ENCODE results near the gene FAT1. TPM values are rescaled to one million over a fixed set of nuclear protein-coding genes. Genes with fewer than 3 reads are reported as not detected.

FAT1 gene
- total RNA-seq, 2 donors from 2014 or later = 70.3 to 89.5 TPM

GRCh38 chr4:186684889-186685309 is 38.8 kb downstream of the FAT1 start:
- H3K9me3 ChIP-seq = no peaks in the 10 kb centered on the region
- no peaks in the 10 kb centered on the region for H3K36me3 ChIP-seq
- no peak overlapping the region for H3K4me3 ChIP-seq
- TF ChIP-seq, protein P1, sequence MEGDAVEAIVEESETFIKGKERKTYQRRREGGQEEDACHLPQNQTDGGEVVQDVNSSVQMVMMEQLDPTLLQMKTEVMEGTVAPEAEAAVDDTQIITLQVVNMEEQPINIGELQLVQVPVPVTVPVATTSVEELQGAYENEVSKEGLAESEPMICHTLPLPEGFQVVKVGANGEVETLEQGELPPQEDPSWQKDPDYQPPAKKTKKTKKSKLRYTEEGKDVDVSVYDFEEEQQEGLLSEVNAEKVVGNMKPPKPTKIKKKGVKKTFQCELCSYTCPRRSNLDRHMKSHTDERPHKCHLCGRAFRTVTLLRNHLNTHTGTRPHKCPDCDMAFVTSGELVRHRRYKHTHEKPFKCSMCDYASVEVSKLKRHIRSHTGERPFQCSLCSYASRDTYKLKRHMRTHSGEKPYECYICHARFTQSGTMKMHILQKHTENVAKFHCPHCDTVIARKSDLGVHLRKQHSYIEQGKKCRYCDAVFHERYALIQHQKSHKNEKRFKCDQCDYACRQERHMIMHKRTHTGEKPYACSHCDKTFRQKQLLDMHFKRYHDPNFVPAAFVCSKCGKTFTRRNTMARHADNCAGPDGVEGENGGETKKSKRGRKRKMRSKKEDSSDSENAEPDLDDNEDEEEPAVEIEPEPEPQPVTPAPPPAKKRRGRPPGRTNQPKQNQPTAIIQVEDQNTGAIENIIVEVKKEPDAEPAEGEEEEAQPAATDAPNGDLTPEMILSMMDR (IDR thresholded peaks at IDR 0.05) = no peak
- DNase-seq (ENCODE audit: low spot score) = no peak
- H3K4me1 ChIP-seq = peaks cover 0 to 58% of the 10 kb centered on the region in 2 donors
- H3K27ac ChIP-seq = peak overlapping the region; percentile 6 to 67
- no peaks in the 10 kb centered on the region for H3K27me3 ChIP-seq

DNA sequence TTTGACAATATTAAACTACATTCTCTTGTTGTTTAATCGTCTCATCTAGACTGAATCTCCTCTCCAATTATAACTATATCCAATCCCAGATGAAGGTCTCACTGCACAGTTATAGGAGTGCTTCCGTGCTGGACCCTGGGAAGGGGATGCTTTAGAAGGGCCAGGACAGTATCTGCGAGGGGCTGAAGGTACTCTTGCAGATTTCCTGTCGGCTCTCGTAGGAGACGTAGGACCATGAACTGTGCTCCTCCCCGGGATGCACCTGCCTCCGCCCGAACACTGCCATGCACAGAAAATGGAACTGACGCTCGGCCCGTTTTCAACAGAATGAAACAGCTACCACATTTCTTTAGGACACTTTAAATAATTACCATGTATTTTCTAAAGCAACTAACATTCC is 39.4 kb downstream of the FAT1 start:
- Histone ChIP-seq H3K9me3 (no peaks in the 10 kb centered on the region), H3K4me3 (no peak overlapping the region), H3K27me3 (no peaks in the 10 kb centered on the region), H3K4me1 (peaks cover 0 to 52% of the 10 kb centered on the region in 2 donors), H3K36me3 (no peaks in the 10 kb centered on the region), H3K27ac (peak overlapping the region; percentile 6 to 67)
- TF ChIP-seq, protein P1 (IDR thresholded peaks at IDR 0.05) = no peak
- no peak for DNase-seq (ENCODE audit: low spot score)

- Histone ChIP-seq H3K27me3 (no peaks in the 10 kb centered on the region), H3K9me3 (no peaks in the 10 kb centered on the region), H3K27ac (no peak overlapping the region), H3K36me3 (no peaks in the 10 kb centered on the region), H3K4me3 (no peak overlapping the region), H3K4me1 (peaks cover 0 to 35% of the 10 kb centered on the region in 2 donors)
- TF ChIP-seq, protein P1 (IDR thresholded peaks at IDR 0.05) = no peak
- no peak for DNase-seq (ENCODE audit: low spot score)
Measured at GRCh38 chr4:186680641-186681040, 43.0 kb downstream of the FAT1 start.

DNA sequence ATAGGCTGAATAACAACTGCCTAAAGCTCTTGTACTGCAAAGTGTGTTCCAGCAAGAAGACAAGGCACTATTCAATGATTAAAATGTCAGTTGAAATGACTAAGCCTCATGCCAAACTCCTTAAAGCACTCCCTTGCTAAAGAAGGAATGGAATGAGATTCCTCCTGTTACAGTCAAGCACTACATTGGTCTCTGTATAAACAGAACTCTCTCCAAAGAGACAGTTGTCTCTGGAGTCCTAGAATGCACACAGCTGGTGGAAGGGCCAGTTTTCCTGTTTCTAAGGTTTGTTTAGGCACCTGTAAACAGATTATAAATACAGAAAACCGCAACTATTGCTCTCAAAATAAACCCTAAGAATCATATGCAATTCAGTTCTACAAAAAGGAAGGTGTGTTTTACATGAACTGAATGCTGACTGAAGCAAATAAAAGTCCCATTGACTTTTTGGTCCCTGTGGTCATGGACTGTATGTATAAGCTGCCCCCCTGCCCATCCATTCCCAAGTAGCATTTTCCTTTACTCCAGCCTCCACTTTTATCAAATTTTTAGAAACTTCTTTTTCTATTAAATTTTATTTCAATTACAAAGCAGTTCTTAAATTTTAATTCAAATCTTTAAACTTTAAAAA is 47.0 kb downstream of the FAT1 start:
- H3K4me3 ChIP-seq = no peak overlapping the region

GRCh38 chr4:186669735-186670134 is 53.9 kb downstream of the FAT1 start:
- no peaks in the 10 kb centered on the region for H3K9me3 ChIP-seq
- H3K27me3 ChIP-seq = no peaks in the 10 kb centered on the region
- H3K4me3 ChIP-seq = no peak overlapping the region
- TF ChIP-seq, protein P1 (IDR thresholded peaks at IDR 0.05) = no peak
- no peak overlapping the region for H3K27ac ChIP-seq
- peaks cover 0 to 11% of the 10 kb centered on the region in 2 donors for H3K4me1 ChIP-seq
- no peak for DNase-seq (ENCODE audit: low spot score)
- H3K36me3 ChIP-seq = no peaks in the 10 kb centered on the region

More for the DNA sequence above, 47.0 kb downstream of the FAT1 start:
- peaks cover 0 to 14% of the 10 kb centered on the region in 2 donors for H3K4me1 ChIP-seq
- peak overlapping the region; percentile 62 to 78 for H3K27ac ChIP-seq
- no peaks in the 10 kb centered on the region for H3K36me3 ChIP-seq
- no peak for DNase-seq (ENCODE audit: low spot score)
- H3K9me3 ChIP-seq = no peaks in the 10 kb centered on the region
- H3K27me3 ChIP-seq = no peaks in the 10 kb centered on the region
- TF ChIP-seq, protein P1 (IDR thresholded peaks at IDR 0.05) = no peak
